Peyer's patch (tissue), 4 donors: Measurements from ENCODE around the gene DMBX1.

Experiments
- POLR2A ChIP-seq, 2 donors: fragments of 450-650 bp; IDR thresholded peaks; one replicate each; pipeline ENCODE4 v1.5.1; 2017; ENCODE audit warnings: antibody characterized with exemption in 2 of 2, mild to moderate bottlenecking in 2 of 2, moderate library complexity in 2 of 2
- TF ChIP-seq, protein P1 (sequence below), 6 experiments: fragments of 450-650 bp in 4 of 6; fragments of 200-600 bp in 2 of 6; sonication (generic) in 1 of 6; IDR thresholded peaks; one replicate each; pipeline ENCODE4 v1.5.1; 2017 to 2019; ENCODE audit warnings: antibody characterized with exemption in 6 of 6, mild to moderate bottlenecking in 3 of 6, moderate library complexity in 1 of 6

DNA sequence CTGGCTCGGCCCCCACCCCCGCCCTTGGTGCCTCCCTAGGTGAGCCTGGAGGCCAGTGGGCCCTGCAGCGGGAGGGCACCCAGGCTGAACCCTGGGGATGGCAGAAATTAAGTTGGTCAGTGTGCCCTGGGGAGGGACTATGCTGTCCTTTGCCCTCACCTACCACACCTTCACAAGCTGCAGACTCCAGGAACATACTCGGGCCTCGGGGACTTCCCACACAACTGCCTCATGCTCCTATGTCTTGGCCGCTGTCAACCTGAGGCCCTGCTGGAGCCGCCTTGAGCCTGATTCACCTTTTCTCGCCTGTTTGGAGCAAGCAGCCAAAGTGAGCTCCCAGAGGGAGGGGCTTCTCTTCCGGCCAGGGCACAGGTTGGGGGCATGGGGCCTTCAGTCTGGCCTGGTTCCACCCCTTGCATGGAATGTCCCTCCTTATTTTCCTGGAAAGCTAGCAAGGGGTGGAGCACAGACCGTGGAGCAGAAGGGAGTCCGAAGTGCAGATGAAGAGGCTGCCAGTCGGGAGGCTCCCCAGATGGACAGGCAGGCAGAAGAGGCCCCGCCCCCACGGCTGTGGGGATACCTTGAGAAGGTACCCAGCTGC lies 37.2 kb downstream of the DMBX1 start:
- TF ChIP-seq, protein P1, sequence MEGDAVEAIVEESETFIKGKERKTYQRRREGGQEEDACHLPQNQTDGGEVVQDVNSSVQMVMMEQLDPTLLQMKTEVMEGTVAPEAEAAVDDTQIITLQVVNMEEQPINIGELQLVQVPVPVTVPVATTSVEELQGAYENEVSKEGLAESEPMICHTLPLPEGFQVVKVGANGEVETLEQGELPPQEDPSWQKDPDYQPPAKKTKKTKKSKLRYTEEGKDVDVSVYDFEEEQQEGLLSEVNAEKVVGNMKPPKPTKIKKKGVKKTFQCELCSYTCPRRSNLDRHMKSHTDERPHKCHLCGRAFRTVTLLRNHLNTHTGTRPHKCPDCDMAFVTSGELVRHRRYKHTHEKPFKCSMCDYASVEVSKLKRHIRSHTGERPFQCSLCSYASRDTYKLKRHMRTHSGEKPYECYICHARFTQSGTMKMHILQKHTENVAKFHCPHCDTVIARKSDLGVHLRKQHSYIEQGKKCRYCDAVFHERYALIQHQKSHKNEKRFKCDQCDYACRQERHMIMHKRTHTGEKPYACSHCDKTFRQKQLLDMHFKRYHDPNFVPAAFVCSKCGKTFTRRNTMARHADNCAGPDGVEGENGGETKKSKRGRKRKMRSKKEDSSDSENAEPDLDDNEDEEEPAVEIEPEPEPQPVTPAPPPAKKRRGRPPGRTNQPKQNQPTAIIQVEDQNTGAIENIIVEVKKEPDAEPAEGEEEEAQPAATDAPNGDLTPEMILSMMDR (IDR thresholded peaks at IDR 0.05), result no peak
- no peak for TF ChIP-seq POLR2A (IDR thresholded peaks at IDR 0.05)
